Liver (tissue), 3 donors: Measurements from ENCODE around the gene BAHCC1.
"Not testable (repeated sequence)": the region's sequence is repeated elsewhere in the genome, so short reads cannot be mapped to it uniquely, and the experiment has no call there.

Source experiments
- CTCF ChIP-seq: fragments of 150-350 bp; IDR thresholded peaks from 2 replicates; pipeline ENCODE4 v1.5.1; 2017; ENCODE audit warnings: improper control_type of control experiment, low read depth, low read length; ENCODE audit not compliant: missing input control
- EGR1 ChIP-seq, 2 donors: IDR thresholded peaks; 2 replicates each; pipeline ENCODE4 v1.6.1; 2016 to 2018; ENCODE audit warnings: antibody characterized with exemption in 2 of 2, low read depth in 2 of 2
- FOXA1 ChIP-seq: IDR thresholded peaks from 2 replicates; pipeline ENCODE4 v1.6.1; 2016; ENCODE audit warnings: antibody characterized with exemption
- GABPA ChIP-seq, 2 donors: IDR thresholded peaks in 1 of 2; conservative IDR thresholded peaks in 1 of 2; 2 replicates each; pipeline ENCODE4 v1.6.1; 2016; ENCODE audit warnings: antibody characterized with exemption in 2 of 2, mild to moderate bottlenecking in 1 of 2, moderate library complexity in 1 of 2
- JUND ChIP-seq, 2 donors: IDR thresholded peaks; 2 replicates each; pipeline ENCODE4 v1.6.1; 2016; ENCODE audit warnings: antibody characterized with exemption in 2 of 2
- MAX ChIP-seq: IDR thresholded peaks from 2 replicates; pipeline ENCODE4 v1.6.1; 2016; ENCODE audit warnings: antibody characterized with exemption
- RAD21 ChIP-seq, 2 donors: IDR thresholded peaks; 2 replicates each; pipeline ENCODE4 v1.6.1; 2016; ENCODE audit warnings: antibody characterized with exemption in 2 of 2, mild to moderate bottlenecking in 2 of 2
- REST ChIP-seq: IDR thresholded peaks from 2 replicates; pipeline ENCODE4 v1.6.1; 2016; ENCODE audit warnings: antibody characterized with exemption, mild to moderate bottlenecking
- SP1 ChIP-seq: IDR thresholded peaks from 2 replicates; pipeline ENCODE4 v1.6.1; 2018; ENCODE audit warnings: antibody characterized with exemption, mild to moderate bottlenecking
- TAF1 ChIP-seq: conservative IDR thresholded peaks from 2 replicates; pipeline ENCODE4 v1.6.1; 2016; ENCODE audit warnings: antibody characterized with exemption, mild to moderate bottlenecking
- YY1 ChIP-seq: IDR thresholded peaks from 2 replicates; pipeline ENCODE4 v1.6.1; 2016; ENCODE audit warnings: antibody characterized with exemption, mild to moderate bottlenecking
- donor health status: healthy.
- donor health status: healthy.

DNA sequence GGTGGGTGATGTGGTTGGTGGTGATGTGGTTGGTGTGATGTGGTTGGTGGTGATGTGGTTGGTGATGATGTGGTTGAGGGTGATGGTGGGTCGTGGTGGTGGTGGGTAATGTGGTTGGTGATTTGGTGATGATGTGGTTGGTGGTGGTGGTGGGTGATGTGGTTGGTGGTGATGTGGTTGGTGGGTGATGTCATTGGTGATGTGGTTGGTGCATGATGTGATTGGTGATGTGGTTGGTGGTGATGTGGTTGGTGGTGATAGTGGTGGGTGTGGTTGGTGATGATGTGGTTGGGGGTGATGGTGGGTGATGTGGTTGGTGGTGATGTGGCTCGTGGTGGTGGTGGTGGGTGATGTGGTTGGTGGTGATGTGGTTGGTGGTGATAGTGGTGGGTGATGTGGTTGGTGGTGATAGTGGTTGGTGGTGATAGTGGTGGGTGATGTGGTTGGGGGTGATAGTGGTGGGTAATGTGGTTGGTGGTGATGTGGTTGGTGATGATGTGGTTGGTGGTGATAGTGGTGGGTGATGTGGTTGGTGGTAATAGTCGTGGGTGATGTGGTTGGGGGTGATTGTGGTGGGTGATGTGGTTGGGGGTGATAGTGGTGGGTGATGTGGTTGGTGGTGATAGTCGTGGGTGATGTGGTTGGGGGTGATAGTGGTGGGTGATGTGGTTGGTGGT is 30.6 kb downstream of the BAHCC1 start:
- TF ChIP-seq MAX; CTCF; YY1; SP1; REST; JUND (IDR thresholded peaks at IDR 0.05); RAD21 (IDR thresholded peaks at IDR 0.05); TAF1; GABPA (IDR thresholded peaks at IDR 0.05 in 1 of 2, conservative IDR thresholded peaks at IDR 0.05 in 1 of 2); EGR1 (IDR thresholded peaks at IDR 0.05; ENCODE audit: low read depth in 2 of 2); FOXA1: not testable (repeated sequence)
